Measurements from ENCODE around the gene SECISBP2. TPM values are rescaled to one million over a fixed set of nuclear protein-coding genes. Genes with fewer than 3 reads are reported as not detected.

SECISBP2 gene
- total RNA-seq, 1 donor from 2014 or later, result 15.1 TPM

- peaks cover 28% of the 10 kb centered on the region for H3K36me3 Mint-ChIP-seq (ENCODE audit: low read depth)
- no peaks in the 10 kb centered on the region for H3K9me3 Mint-ChIP-seq (ENCODE audit: low read depth)
- DNase-seq (ENCODE audit: low spot score), result no peak
- TF ChIP-seq CTCF (IDR thresholded peaks at IDR 0.05), result no peak
- H3K4me3 Mint-ChIP-seq (ENCODE audit: unreplicated experiment), result no peak overlapping the region
- no peaks in the 10 kb centered on the region for H3K27me3 Mint-ChIP-seq (ENCODE audit: low read depth)
- no peak overlapping the region for H3K27ac Mint-ChIP-seq (ENCODE audit: unreplicated experiment)
- no peaks in the 10 kb centered on the region for H3K4me1 Mint-ChIP-seq (ENCODE audit: low read depth)
These were observed 45.0 kb downstream of the SECISBP2 start for GRCh38 chr9:89363311-89363670.

GRCh38 chr9:89363921-89364665 is 45.8 kb downstream of the SECISBP2 start:
- Mint-ChIP-seq H3K36me3 (ENCODE audit: low read depth) (peaks cover 23% of the 10 kb centered on the region), H3K9me3 (ENCODE audit: low read depth) (no peaks in the 10 kb centered on the region), H3K4me3 (ENCODE audit: unreplicated experiment) (no peak overlapping the region), H3K27me3 (ENCODE audit: low read depth) (no peaks in the 10 kb centered on the region), H3K4me1 (ENCODE audit: low read depth) (no peaks in the 10 kb centered on the region), H3K27ac (ENCODE audit: unreplicated experiment) (no peak overlapping the region)
- DNase-seq (ENCODE audit: low spot score), result no peak
- TF ChIP-seq CTCF (IDR thresholded peaks at IDR 0.05), result no peak

DNA sequence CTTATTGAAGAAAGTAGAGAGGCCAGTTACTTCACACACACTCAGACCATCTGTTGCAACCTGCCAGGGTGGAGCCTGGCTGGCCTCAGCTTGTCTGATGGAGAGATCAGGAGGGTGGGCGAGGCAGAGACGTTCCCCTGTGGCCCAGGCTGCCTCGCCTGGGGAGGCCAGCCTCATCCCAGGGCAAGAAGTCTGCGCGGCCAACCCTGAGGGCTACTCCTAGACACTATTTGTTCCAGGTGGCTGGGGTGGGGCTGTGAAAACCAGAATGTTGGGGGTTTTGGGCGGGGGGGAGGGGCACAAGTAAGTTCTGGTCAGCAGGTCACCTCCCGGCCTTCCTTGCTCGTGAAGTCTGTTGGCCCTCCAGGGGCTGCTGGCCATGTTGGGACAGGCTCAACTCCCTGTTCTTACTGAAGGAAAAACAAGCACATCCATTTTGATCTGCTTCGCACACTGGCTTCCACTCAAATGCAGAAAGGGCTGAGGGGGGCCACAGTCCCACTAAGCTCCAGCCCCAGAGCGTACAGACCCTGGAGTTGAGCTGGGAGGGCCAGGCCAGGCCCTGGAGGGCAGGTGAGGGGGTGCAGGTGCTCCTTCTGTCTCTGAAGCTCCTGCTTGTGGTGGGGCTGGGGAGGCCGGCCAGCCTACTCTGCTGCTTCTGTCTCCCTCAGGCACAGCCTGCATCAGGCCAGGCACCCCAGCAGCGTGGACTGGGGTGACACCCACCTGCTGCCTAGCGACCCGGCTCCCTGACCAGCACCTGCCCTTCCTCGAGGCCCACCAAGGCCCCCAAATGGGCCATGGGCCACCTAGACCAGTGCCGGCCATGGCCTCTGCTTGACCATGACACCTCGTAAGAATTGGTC is 46.6 kb downstream of the SECISBP2 start:
- no peaks in the 10 kb centered on the region for H3K4me1 Mint-ChIP-seq (ENCODE audit: low read depth)
- DNase-seq (ENCODE audit: low spot score), result no peak
- H3K27ac Mint-ChIP-seq (ENCODE audit: unreplicated experiment), result no peak overlapping the region
- H3K36me3 Mint-ChIP-seq (ENCODE audit: low read depth), result peaks cover 19% of the 10 kb centered on the region
- no peak for TF ChIP-seq CTCF (IDR thresholded peaks at IDR 0.05)
- H3K27me3 Mint-ChIP-seq (ENCODE audit: low read depth), result no peaks in the 10 kb centered on the region
- H3K4me3 Mint-ChIP-seq (ENCODE audit: unreplicated experiment), result no peak overlapping the region
- no peaks in the 10 kb centered on the region for H3K9me3 Mint-ChIP-seq (ENCODE audit: low read depth)

DNA sequence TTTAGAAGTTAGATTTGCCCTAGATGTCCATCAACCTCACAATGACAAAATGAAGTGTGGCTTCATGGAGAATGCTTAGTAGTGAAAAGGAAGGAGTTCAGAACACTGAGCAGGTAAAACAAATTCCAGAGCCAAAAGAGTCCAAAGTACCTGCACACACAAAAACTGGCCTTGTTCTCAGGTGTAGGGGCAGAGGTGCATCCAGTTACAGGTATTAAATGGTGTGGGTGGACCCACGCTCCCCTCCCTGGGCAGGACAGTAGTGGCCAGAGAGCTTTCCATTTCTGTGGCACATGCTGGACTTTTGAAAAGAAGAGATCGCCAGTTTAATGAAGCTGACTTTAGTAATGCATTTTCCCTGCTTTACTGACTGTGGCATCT is 47.2 kb downstream of the SECISBP2 start:
- DNase-seq (ENCODE audit: low spot score), result no peak
- Mint-ChIP-seq H3K4me3 (ENCODE audit: unreplicated experiment) (no peak overlapping the region), H3K4me1 (ENCODE audit: low read depth) (no peaks in the 10 kb centered on the region), H3K27ac (ENCODE audit: unreplicated experiment) (no peak overlapping the region), H3K9me3 (ENCODE audit: low read depth) (no peaks in the 10 kb centered on the region), H3K36me3 (ENCODE audit: low read depth) (peaks cover 14% of the 10 kb centered on the region), H3K27me3 (ENCODE audit: low read depth) (no peaks in the 10 kb centered on the region)
- no peak for TF ChIP-seq CTCF (IDR thresholded peaks at IDR 0.05)

- no peak for TF ChIP-seq CTCF (IDR thresholded peaks at IDR 0.05)
- H3K4me1 Mint-ChIP-seq (ENCODE audit: low read depth), result no peaks in the 10 kb centered on the region
- no peak overlapping the region for H3K4me3 Mint-ChIP-seq (ENCODE audit: unreplicated experiment)
- no peak overlapping the region for H3K27ac Mint-ChIP-seq (ENCODE audit: unreplicated experiment)
- peaks cover 3% of the 10 kb centered on the region for H3K36me3 Mint-ChIP-seq (ENCODE audit: low read depth)
- DNase-seq (ENCODE audit: low spot score), result no peak
- no peaks in the 10 kb centered on the region for H3K9me3 Mint-ChIP-seq (ENCODE audit: low read depth)
- H3K27me3 Mint-ChIP-seq (ENCODE audit: low read depth), result no peaks in the 10 kb centered on the region
These were observed 48.4 kb downstream of the SECISBP2 start for GRCh38 chr9:89366711-89367110.

All from chondrocyte (in vitro differentiated cells).